DOHH2 (cell line): ENCODE data around the gene POM121C.
A peak's percentile ranks its signal among the peaks of the same experiment; 100 is the strongest.
"Not testable (repeated sequence)": the region's sequence is repeated elsewhere in the genome, so short reads cannot be mapped to it uniquely, and the experiment has no call there.

Experiments used
- H3F3A ChIP-seq: fragments of 200-600 bp; sonication (generic), shearing (Covaris generic); 2 replicates; pipeline ENCODE4 v1.6.0; 2016; ENCODE audit warnings: antibody characterized with exemption, mild to moderate bottlenecking; ENCODE audit not compliant: control insufficient read depth, insufficient read depth
- H3K27ac ChIP-seq: fragments of 200-600 bp; sonication (generic); 2 replicates; pipeline ENCODE4 v1.5.1; 2014; ENCODE audit warnings: low read depth, mild to moderate bottlenecking, low read length, moderate library complexity
- H3K27me3 ChIP-seq: fragments of 200-600 bp; sonication (generic); 2 replicates; pipeline ENCODE4 v1.6.1; 2014; ENCODE audit warnings: mild to moderate bottlenecking, low read length, mixed read lengths; ENCODE audit not compliant: control insufficient read depth
- H3K36me3 ChIP-seq: fragments of 200-600 bp; sonication (generic); 2 replicates; pipeline ENCODE4 v1.6.1; 2014; ENCODE audit warnings: mild to moderate bottlenecking, low read length, moderate library complexity, mixed read lengths; ENCODE audit not compliant: control insufficient read depth
- H3K4me1 ChIP-seq: fragments of 200-600 bp; sonication (generic); 2 replicates; pipeline ENCODE4 v1.6.1; 2014; ENCODE audit warnings: mild to moderate bottlenecking, low read length, mixed read lengths; ENCODE audit not compliant: control insufficient read depth
- H3K4me2 ChIP-seq: fragments of 200-600 bp; sonication (generic); 2 replicates; pipeline ENCODE4 v1.6.0; 2014; ENCODE audit warnings: mild to moderate bottlenecking, low read length, moderate library complexity
- H3K4me3 ChIP-seq: fragments of 200-600 bp; sonication (generic); 2 replicates; pipeline ENCODE4 v1.5.1; 2014; ENCODE audit warnings: mild to moderate bottlenecking, low read length, mixed read lengths
- H3K79me2 ChIP-seq: fragments of 200-600 bp; sonication (generic); 2 replicates; pipeline ENCODE4 v1.6.1; 2014; ENCODE audit warnings: mild to moderate bottlenecking, low read length, mixed read lengths; ENCODE audit not compliant: control insufficient read depth
- H3K9me2 ChIP-seq: fragments of 200-600 bp; sonication (generic); replicated peaks from 2 replicates; pipeline ENCODE4 v1.6.1; 2014; ENCODE audit warnings: mild to moderate bottlenecking, low read length, mixed read lengths; ENCODE audit not compliant: control insufficient read depth
- H3K9me3 ChIP-seq: fragments of 200-600 bp; sonication (generic); 2 replicates; pipeline ENCODE4 v1.6.1; 2014; ENCODE audit warnings: antibody characterized with exemption, low read length, mixed read lengths; ENCODE audit not compliant: control insufficient read depth, insufficient read depth
- H4K20me1 ChIP-seq: fragments of 200-600 bp; sonication (generic); 2 replicates; pipeline ENCODE4 v1.6.0; 2014; ENCODE audit warnings: low read depth, mild to moderate bottlenecking, antibody characterized with exemption, low read length, moderate library complexity; ENCODE audit not compliant: control insufficient read depth, insufficient read depth
- CTCF ChIP-seq: fragments of 200-600 bp; sonication (generic); IDR thresholded peaks from one replicate; pipeline ENCODE4 v1.5.1; 2014; ENCODE audit warnings: antibody characterized with exemption, mild to moderate bottlenecking, low read depth, low read length; ENCODE audit not compliant: poor library complexity, severe bottlenecking

POM121C gene

GRCh38 chr7:75420152-75420551, 65.9 kb downstream of the POM121C start:
- H3K27ac ChIP-seq, H3K4me2 ChIP-seq, H3K79me2 ChIP-seq, H3K4me1 ChIP-seq, H3F3A ChIP-seq, H3K27me3 ChIP-seq, H3K9me3 ChIP-seq, H3K9me2 ChIP-seq, H4K20me1 ChIP-seq, H3K4me3 ChIP-seq: not testable (repeated sequence)
- H3K36me3 ChIP-seq: peaks cover 26% of the 10 kb centered on the region

DNA sequence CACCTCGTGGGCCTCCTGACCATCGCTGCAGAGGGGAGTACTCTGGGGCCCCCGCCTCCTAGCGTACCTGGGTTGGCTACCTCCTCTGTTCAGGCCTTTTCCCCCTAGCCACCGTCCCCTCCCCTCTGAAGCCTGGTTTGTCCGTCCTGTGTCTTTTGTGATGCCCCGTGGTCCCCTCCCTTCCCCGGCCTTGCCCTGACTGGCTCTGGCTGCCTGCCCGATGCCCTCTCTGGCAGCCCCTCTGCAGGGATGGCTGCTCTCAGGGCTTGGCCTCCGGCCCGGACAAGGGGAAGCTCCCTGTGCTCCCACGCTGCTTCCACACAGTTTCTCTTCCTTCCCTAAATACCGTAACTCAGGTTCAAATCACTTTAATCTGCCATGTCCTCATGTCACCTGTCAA, 66.4 kb downstream of the POM121C start:
- not testable (repeated sequence) for H3F3A ChIP-seq, H3K4me2 ChIP-seq, H3K79me2 ChIP-seq, H3K9me2 ChIP-seq, H3K4me3 ChIP-seq, H3K9me3 ChIP-seq, H3K27ac ChIP-seq, H3K4me1 ChIP-seq, H4K20me1 ChIP-seq, H3K27me3 ChIP-seq
- H3K36me3 ChIP-seq: peaks cover 27% of the 10 kb centered on the region

GRCh38 chr7:75419210-75419609, 66.9 kb downstream of the POM121C start:
- not testable (repeated sequence) for H3K4me3 ChIP-seq, H3K9me2 ChIP-seq, H3K4me2 ChIP-seq, H3F3A ChIP-seq, H3K9me3 ChIP-seq, H3K4me1 ChIP-seq, H3K79me2 ChIP-seq, H4K20me1 ChIP-seq, H3K27me3 ChIP-seq, H3K27ac ChIP-seq
- peaks cover 23% of the 10 kb centered on the region for H3K36me3 ChIP-seq

DNA sequence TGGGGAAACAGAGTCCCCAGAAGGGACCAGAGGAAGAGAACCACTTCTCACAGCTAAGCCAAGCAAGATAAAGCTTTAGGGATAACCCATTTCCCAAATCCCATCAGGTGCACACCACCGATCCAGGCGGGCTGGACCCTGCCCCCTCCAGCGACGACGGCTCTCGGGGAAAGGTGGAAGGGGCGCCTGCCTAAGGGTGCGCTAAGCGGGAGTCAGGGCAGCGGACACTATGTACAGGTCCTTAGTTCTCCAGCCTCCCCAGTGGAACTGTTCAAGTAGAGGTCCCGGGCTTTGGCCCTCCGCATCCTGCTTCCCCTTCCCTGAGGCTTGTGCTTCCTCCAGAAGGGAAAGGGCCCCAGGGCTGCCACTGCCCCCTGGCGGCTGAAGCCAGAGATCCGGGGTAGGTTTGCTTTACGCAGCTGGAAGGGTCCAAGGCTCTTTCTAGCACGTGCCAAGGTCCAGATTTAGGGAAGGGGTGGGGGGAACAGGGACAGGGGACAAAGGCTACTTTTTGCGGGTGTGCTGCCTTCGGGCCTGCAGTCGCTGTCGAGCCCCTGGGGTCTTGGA, 67.7 kb downstream of the POM121C start:
- not testable (repeated sequence) for H3K9me2 ChIP-seq, H3K4me2 ChIP-seq, H3K27ac ChIP-seq, H3K4me1 ChIP-seq, H3K4me3 ChIP-seq, H3K27me3 ChIP-seq, H3F3A ChIP-seq, H4K20me1 ChIP-seq, H3K79me2 ChIP-seq, H3K9me3 ChIP-seq
- TF ChIP-seq CTCF: peak; percentile 24
- H3K36me3 ChIP-seq: peaks cover 16% of the 10 kb centered on the region

- H3K4me2 ChIP-seq, H3K79me2 ChIP-seq, H3F3A ChIP-seq, H3K9me2 ChIP-seq, H3K4me1 ChIP-seq, H3K27ac ChIP-seq, H4K20me1 ChIP-seq, H3K4me3 ChIP-seq, H3K9me3 ChIP-seq, H3K27me3 ChIP-seq: not testable (repeated sequence)
- peaks cover 16% of the 10 kb centered on the region for H3K36me3 ChIP-seq
These were observed 69.3 kb downstream of the POM121C start for GRCh38 chr7:75416787-75417186.

GRCh38 chr7:75415829-75416373, 70.2 kb downstream of the POM121C start:
- not testable (repeated sequence) for H3K4me3 ChIP-seq, H3K9me2 ChIP-seq, H3K4me2 ChIP-seq, H3K79me2 ChIP-seq, H3K4me1 ChIP-seq, H4K20me1 ChIP-seq, H3K27me3 ChIP-seq, H3K27ac ChIP-seq, H3F3A ChIP-seq, H3K9me3 ChIP-seq
- H3K36me3 ChIP-seq: peaks cover 12% of the 10 kb centered on the region

DNA sequence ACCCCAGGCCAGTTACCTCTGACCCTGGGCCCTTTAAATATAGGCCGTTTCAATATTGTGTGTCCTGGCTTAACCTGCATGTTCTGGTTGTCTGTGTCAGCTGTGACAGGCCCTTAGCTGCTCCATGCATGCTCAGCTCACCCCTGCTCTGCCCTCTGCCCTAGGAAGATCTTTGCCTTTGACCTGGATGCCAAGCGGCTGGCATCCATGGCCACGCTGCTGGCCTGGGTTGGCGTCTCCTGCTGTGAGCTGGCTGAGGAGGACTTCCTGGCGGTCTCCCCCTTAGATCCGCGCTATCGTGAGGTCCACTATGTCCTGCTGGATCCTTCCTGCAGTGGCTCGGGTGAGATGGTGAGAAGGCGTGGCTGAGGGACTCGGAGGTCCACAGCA, 70.7 kb downstream of the POM121C start:
- not testable (repeated sequence) for H3F3A ChIP-seq, H3K4me1 ChIP-seq, H3K9me3 ChIP-seq, H3K79me2 ChIP-seq, H3K4me3 ChIP-seq, H4K20me1 ChIP-seq, H3K4me2 ChIP-seq, H3K27ac ChIP-seq, H3K9me2 ChIP-seq, H3K27me3 ChIP-seq
- peaks cover 10% of the 10 kb centered on the region for H3K36me3 ChIP-seq
